ENCODE data around the gene GSTO1.

DNA sequence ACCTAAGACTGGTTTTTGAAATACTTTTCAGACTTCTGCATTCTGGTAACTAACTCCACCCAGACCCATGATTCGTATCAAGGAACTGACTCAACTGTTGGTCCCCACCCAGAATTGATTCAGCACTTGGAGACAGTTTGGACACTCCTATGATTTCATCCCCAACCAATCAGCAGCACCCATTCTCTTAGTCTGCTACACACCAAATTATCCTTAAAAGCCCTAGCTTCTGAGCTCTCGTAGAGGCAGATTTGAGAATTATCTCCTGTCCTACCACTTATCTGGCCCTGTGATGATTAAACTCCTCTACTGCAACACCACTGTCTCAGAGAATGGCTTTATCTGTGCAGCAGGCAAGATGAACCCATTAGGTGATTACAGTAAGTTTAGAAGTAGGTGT, 7.7 kb upstream of the GSTO1 start:
- TF ChIP-seq CTCF (optimal IDR thresholded peaks at IDR 0.05 in 1 of 3, IDR thresholded peaks at IDR 0.05 in 1 of 3, conservative IDR thresholded peaks at IDR 0.05 in 1 of 3; ENCODE audit: extremely low read depth in 1 of 3, insufficient read depth in 2 of 3, low read length in 3 of 3) (no peak), EZH2 (IDR thresholded peaks at IDR 0.05; ENCODE audit: low read length) (no peak)
